ENCODE data around the gene KCNJ13.

KCNJ13 gene

DNA sequence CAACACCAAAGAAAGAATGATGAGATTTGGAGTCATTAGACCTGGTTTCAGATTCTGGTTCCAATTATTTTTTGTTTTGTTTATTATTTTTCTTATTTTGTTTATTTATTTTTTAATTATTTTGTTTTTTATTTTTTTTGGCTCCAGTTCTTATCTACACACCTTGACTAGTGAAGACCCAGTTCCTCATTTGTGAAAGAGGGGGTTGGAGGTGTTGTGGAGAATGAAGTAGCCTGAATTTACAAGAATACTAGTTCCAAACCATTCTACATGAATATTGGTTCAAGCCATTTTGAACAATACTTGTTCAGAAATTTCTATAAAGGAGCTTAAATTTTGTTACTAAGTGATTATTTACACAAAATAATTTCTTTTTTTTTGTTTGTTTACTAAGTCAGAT lies 6.9 kb upstream of the KCNJ13 start (continued):
- TF ChIP-seq, protein P1, sequence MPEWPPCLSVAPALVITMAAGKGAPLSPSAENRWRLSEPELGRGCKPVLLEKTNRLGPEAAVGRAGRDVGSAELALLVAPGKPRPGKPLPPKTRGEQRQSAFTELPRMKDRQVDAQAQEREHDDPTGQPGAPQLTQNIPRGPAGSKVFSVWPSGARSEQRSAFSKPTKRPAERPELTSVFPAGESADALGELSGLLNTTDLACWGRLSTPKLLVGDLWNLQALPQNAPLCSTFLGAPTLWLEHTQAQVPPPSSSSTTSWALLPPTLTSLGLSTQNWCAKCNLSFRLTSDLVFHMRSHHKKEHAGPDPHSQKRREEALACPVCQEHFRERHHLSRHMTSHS (tag by site-specific recombination; IDR thresholded peaks at IDR 0.05) = no peak
- TF ChIP-seq ZNF114 (tag by site-specific recombination; IDR thresholded peaks at IDR 0.05) = no peak
- no peak for TF ChIP-seq ZNF707 (tag by site-specific recombination; IDR thresholded peaks at IDR 0.05)
- no peak for TF ChIP-seq INSM2 (tag by site-specific recombination; IDR thresholded peaks at IDR 0.05)
- no peak for TF ChIP-seq ZNF292 (tag by site-specific recombination; IDR thresholded peaks at IDR 0.05; ENCODE audit: borderline replicate concordance, low read depth)

GRCh38 chr2:232781765-232782164 lies 5.4 kb upstream of the KCNJ13 start:
- Histone ChIP-seq H3K27ac (ENCODE audit: extremely low read depth, low read depth, low read length) (no peak overlapping the region), H3K36me3 (ENCODE audit: control insufficient read depth in 2 of 2, insufficient read depth in 1 of 2, low read length in 2 of 2) (peaks cover 0 to 28% of the 10 kb centered on the region in 2 experiments; a peak in 2 of 3 replicates), H3K4me1 (ENCODE audit: control insufficient read depth, insufficient read depth, low read length) (peaks cover 21% of the 10 kb centered on the region), H3K4me3 (ENCODE audit: low read depth, low read length) (no peak overlapping the region), H3K9me3 (ENCODE audit: control insufficient read depth, insufficient read depth, low read depth, low read length) (no peaks in the 10 kb centered on the region)
- ChIA-PET CTCF (no interaction called here), POLR2A (no interaction called here)
- TF ChIP-seq ZNF521 (tag by site-specific recombination; IDR thresholded peaks at IDR 0.05) = no peak
- 0 out of 2 replicates have a peak, but pooled peaks have one; percentile 23 for TF ChIP-seq KLF10 (tag by site-specific recombination; IDR thresholded peaks at IDR 0.05)
- no peak for TF ChIP-seq TCF7L2 (IDR thresholded peaks at IDR 0.05; ENCODE audit: borderline replicate concordance, low read depth, low read length)
- no peak for TF ChIP-seq ZBTB8A (tag by site-specific recombination; IDR thresholded peaks at IDR 0.05)
- no peak for TF ChIP-seq ZNF677 (tag by site-specific recombination; IDR thresholded peaks at IDR 0.05)
- 0 out of 2 replicates have a peak, but pooled peaks have one; percentile 16 for TF ChIP-seq ZNF843 (tag by site-specific recombination; IDR thresholded peaks at IDR 0.05)
- no peak for TF ChIP-seq ZNF155 (tag by site-specific recombination; IDR thresholded peaks at IDR 0.05)
- peak; percentile 46; the same call in 1 of the 2 replicates for TF ChIP-seq ZNF629 (tag by site-specific recombination; IDR thresholded peaks at IDR 0.05)
- TF ChIP-seq ZNF133 (tag by site-specific recombination; IDR thresholded peaks at IDR 0.05) = no peak
- no peak for TF ChIP-seq ZNF2 (tag by site-specific recombination; IDR thresholded peaks at IDR 0.05)
- no peak for TF ChIP-seq ZNF239 (tag by site-specific recombination; IDR thresholded peaks at IDR 0.05)
- no peak for TF ChIP-seq ZNF501 (tag by site-specific recombination; IDR thresholded peaks at IDR 0.05)
- TF ChIP-seq ZNF530 (tag by site-specific recombination; IDR thresholded peaks at IDR 0.05; ENCODE audit: low read depth) = no peak
- no peak for TF ChIP-seq ZNF571 (tag by site-specific recombination; IDR thresholded peaks at IDR 0.05)
- TF ChIP-seq ZEB2 (tag by site-specific recombination; IDR thresholded peaks at IDR 0.05) = no peak
- TF ChIP-seq, protein P2, sequence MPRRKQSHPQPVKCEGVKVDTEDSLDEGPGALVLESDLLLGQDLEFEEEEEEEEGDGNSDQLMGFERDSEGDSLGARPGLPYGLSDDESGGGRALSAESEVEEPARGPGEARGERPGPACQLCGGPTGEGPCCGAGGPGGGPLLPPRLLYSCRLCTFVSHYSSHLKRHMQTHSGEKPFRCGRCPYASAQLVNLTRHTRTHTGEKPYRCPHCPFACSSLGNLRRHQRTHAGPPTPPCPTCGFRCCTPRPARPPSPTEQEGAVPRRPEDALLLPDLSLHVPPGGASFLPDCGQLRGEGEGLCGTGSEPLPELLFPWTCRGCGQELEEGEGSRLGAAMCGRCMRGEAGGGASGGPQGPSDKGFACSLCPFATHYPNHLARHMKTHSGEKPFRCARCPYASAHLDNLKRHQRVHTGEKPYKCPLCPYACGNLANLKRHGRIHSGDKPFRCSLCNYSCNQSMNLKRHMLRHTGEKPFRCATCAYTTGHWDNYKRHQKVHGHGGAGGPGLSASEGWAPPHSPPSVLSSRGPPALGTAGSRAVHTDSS (tag by site-specific recombination; IDR thresholded peaks at IDR 0.05) = no peak
- TF ChIP-seq GFI1B (tag by site-specific recombination; IDR thresholded peaks at IDR 0.05) = 0 out of 2 replicates have a peak, but pooled peaks have one; percentile 33
- no peak for TF ChIP-seq ZBTB49 (tag by site-specific recombination; IDR thresholded peaks at IDR 0.05; ENCODE audit: low read depth)
- TF ChIP-seq, protein P3, sequence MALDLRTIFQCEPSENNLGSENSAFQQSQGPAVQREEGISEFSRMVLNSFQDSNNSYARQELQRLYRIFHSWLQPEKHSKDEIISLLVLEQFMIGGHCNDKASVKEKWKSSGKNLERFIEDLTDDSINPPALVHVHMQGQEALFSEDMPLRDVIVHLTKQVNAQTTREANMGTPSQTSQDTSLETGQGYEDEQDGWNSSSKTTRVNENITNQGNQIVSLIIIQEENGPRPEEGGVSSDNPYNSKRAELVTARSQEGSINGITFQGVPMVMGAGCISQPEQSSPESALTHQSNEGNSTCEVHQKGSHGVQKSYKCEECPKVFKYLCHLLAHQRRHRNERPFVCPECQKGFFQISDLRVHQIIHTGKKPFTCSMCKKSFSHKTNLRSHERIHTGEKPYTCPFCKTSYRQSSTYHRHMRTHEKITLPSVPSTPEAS (tag by site-specific recombination; IDR thresholded peaks at IDR 0.05) = no peak
- no peak for TF ChIP-seq KLF17 (tag by site-specific recombination; IDR thresholded peaks at IDR 0.05)
- TF ChIP-seq ZNF776 (tag by site-specific recombination; IDR thresholded peaks at IDR 0.05; ENCODE audit: borderline replicate concordance) = no peak
- no peak for TF ChIP-seq ZNF140 (tag by site-specific recombination; IDR thresholded peaks at IDR 0.05)
- no peak for TF ChIP-seq ZNF211 (tag by site-specific recombination; IDR thresholded peaks at IDR 0.05; ENCODE audit: low read depth)
- TF ChIP-seq ZNF433 (tag by site-specific recombination; IDR thresholded peaks at IDR 0.05; ENCODE audit: low read depth) = no peak
- no peak for TF ChIP-seq ZNF670 (tag by site-specific recombination; IDR thresholded peaks at IDR 0.05; ENCODE audit: low read depth)
- TF ChIP-seq ZNF626 (tag by site-specific recombination; IDR thresholded peaks at IDR 0.05) = no peak
